Sigmoid colon (tissue), 7 donors: ENCODE measurements around the gene UROD. TPM values are rescaled to one million over a fixed set of nuclear protein-coding genes. Genes with fewer than 3 reads are reported as not detected.

Experiments used
- DNase-seq: peaks from one replicate; pipeline ENCODE4 v3.0.0-alpha.2; 2019
- H3K27ac ChIP-seq, 4 donors: fragments of 200-600 bp; sonication (generic); one replicate each; pipeline ENCODE4 v1.5.1; 2016 to 2019; ENCODE audit warnings: mild to moderate bottlenecking in 1 of 4
- H3K27me3 ChIP-seq, 3 donors: fragments of 200-600 bp; sonication (generic); one replicate each; pipeline ENCODE4 v1.5.1; 2019; ENCODE audit warnings: mild to moderate bottlenecking in 1 of 3
- H3K36me3 ChIP-seq, 4 donors: fragments of 200-600 bp; sonication (generic); one replicate each; pipeline ENCODE4 v1.5.1; 2016 to 2019
- H3K4me1 ChIP-seq, 4 donors: fragments of 200-600 bp; sonication (generic); one replicate each; pipeline ENCODE4 v1.5.1; 2017 to 2019
- H3K4me3 ChIP-seq, 4 donors: fragments of 200-600 bp; sonication (generic); one replicate each; pipeline ENCODE4 v1.5.1; 2017 to 2019; ENCODE audit warnings: mild to moderate bottlenecking in 2 of 4, moderate library complexity in 1 of 4
- H3K9me3 ChIP-seq, 4 donors: fragments of 200-600 bp in 3 of 4; sonication (generic) in 3 of 4; one replicate each; pipeline versions ENCODE4 v1.5.1 to v1.6.1; 2013 to 2019
- EP300 ChIP-seq, 4 donors: sonication (generic); formaldehyde crosslinking; IDR thresholded peaks; one replicate each; pipeline ENCODE4 v1.6.1; 2017; ENCODE audit warnings: antibody characterized with exemption in 4 of 4
- POLR2A ChIP-seq, 2 donors: fragments of 450-650 bp; IDR thresholded peaks; one replicate each; pipeline ENCODE4 v1.6.1; 2016; ENCODE audit warnings: antibody characterized with exemption in 2 of 2, mild to moderate bottlenecking in 2 of 2, moderate library complexity in 2 of 2
- POLR2AphosphoS5 ChIP-seq, 4 donors: sonication (generic); formaldehyde crosslinking; IDR thresholded peaks; one replicate each; pipeline ENCODE4 v1.6.1; 2017; ENCODE audit warnings: antibody characterized with exemption in 4 of 4
- WGBS, 2 donors: extraction: QIAGEN DNeasy Blood & Tissue Kit; methylation state at CpG; one replicate each; pipeline ENCODE4 v1.1.7; 2013; 5-methylcytosine and 5-hydroxymethylcytosine counted together
- intact Hi-C: fragments of 100-400 bp; cut with DNase I; formaldehyde crosslinking; loops from one replicate; pipeline ENCODE4 v1.15.1; 2023
- polyA plus RNA-seq, 3 donors: library from polyadenylated mRNA; stranded (reverse); fragments of 200-250 nt; gene quantifications; one replicate each; pipeline ENCODE4 v1.2.3, GENCODE V29; 2013
- total RNA-seq, 4 donors: library from RNA; depleted of rRNA; stranded (reverse); fragments of >200 nt; gene quantifications; one replicate each; pipeline ENCODE4 v1.1.0, GENCODE V29; 2016
- TF ChIP-seq, protein P1 (sequence below), 4 experiments: fragments of 450-650 bp in 3 of 4; fragments of 200-600 bp in 1 of 4; IDR thresholded peaks; one replicate each; pipeline ENCODE4 v1.5.1; 2016 to 2019; ENCODE audit warnings: antibody characterized with exemption in 4 of 4, mild to moderate bottlenecking in 3 of 4, moderate library complexity in 2 of 4
- donor health status: healthy with polysubstance abuse.
- donor health status: Bipolar disorder and iron deficiency.
- donor health status: healthy.

UROD gene
- total and polyA plus RNA-seq, 7 donors = 58.5 to 99.2 (median 73.8) TPM

DNA sequence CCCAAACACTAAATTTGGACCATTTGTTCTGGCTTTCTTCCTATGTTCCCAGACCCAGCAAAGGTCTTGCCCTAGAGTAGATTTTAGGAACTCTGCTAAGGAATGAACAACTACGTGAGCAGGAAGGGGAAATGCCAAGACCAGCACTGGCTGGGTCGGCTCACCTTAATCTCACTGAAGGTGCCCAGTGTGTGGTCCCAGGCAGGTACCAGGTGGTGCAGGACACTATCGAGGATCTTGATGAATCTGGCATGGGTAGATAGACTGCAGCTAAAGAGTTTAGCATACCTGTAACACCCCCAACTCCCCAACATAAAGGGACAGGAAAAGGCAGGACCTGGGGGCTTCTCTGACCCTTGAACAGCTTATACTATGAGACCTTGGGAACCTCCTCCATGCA, 4.0 kb upstream of the UROD start:
- intact Hi-C loops = no loop called here
- H3K36me3 ChIP-seq = peaks cover 47 to 64% (median 63%) of the 10 kb centered on the region in 4 donors

DNA sequence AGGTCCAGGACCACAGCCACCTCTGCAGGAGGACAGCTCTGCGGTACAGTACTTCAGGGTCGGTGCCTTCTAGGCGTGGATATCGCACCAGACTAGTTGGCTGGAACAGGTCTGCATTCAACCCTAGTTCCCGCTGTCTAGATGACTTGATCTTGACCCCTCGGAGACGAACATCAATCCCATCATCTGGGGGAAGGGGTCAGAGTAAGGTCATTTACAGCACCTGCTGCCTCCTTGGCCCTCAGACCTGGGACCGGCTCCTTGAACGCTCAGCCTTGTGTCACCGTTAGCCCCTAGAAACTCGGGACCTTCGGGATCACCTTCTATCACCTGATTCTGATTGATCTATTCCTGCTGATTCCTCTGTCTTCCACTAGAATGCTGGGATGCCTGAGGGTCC, 3.5 kb upstream of the UROD start:
- intact Hi-C loops = no loop called here
- Histone ChIP-seq H3K4me1 (peaks cover 0 to 40% (median 35%) of the 10 kb centered on the region in 4 donors), H3K9me3 (no peaks in the 10 kb centered on the region), H3K36me3 (peaks cover 47 to 60% (median 58%) of the 10 kb centered on the region in 4 donors), H3K4me3 (no peak overlapping the region), H3K27me3 (no peaks in the 10 kb centered on the region), H3K27ac (no peak overlapping the region)
- 95% methylated on average over 12 of the region's 12 CpGs for WGBS, 2 donors
- no peak for DNase-seq
- TF ChIP-seq EP300 (IDR thresholded peaks at IDR 0.05) = no peak
- TF ChIP-seq POLR2AphosphoS5 (IDR thresholded peaks at IDR 0.05) = no peak
- TF ChIP-seq POLR2A (IDR thresholded peaks at IDR 0.05) = no peak
- TF ChIP-seq, protein P1, sequence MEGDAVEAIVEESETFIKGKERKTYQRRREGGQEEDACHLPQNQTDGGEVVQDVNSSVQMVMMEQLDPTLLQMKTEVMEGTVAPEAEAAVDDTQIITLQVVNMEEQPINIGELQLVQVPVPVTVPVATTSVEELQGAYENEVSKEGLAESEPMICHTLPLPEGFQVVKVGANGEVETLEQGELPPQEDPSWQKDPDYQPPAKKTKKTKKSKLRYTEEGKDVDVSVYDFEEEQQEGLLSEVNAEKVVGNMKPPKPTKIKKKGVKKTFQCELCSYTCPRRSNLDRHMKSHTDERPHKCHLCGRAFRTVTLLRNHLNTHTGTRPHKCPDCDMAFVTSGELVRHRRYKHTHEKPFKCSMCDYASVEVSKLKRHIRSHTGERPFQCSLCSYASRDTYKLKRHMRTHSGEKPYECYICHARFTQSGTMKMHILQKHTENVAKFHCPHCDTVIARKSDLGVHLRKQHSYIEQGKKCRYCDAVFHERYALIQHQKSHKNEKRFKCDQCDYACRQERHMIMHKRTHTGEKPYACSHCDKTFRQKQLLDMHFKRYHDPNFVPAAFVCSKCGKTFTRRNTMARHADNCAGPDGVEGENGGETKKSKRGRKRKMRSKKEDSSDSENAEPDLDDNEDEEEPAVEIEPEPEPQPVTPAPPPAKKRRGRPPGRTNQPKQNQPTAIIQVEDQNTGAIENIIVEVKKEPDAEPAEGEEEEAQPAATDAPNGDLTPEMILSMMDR (IDR thresholded peaks at IDR 0.05) = no peak

More for the DNA sequence above, 4.0 kb upstream of the UROD start:
- Histone ChIP-seq H3K27me3 (no peaks in the 10 kb centered on the region), H3K4me3 (no peak overlapping the region), H3K27ac (no peak overlapping the region), H3K4me1 (peaks cover 0 to 36% (median 31%) of the 10 kb centered on the region in 4 donors), H3K9me3 (no peaks in the 10 kb centered on the region)
- TF ChIP-seq, protein P1 (IDR thresholded peaks at IDR 0.05) = no peak
- TF ChIP-seq POLR2A (IDR thresholded peaks at IDR 0.05) = no peak
- WGBS, 2 donors = 92 to 94% methylated on average over 3 of the region's 3 CpGs
- no peak for DNase-seq

DNA sequence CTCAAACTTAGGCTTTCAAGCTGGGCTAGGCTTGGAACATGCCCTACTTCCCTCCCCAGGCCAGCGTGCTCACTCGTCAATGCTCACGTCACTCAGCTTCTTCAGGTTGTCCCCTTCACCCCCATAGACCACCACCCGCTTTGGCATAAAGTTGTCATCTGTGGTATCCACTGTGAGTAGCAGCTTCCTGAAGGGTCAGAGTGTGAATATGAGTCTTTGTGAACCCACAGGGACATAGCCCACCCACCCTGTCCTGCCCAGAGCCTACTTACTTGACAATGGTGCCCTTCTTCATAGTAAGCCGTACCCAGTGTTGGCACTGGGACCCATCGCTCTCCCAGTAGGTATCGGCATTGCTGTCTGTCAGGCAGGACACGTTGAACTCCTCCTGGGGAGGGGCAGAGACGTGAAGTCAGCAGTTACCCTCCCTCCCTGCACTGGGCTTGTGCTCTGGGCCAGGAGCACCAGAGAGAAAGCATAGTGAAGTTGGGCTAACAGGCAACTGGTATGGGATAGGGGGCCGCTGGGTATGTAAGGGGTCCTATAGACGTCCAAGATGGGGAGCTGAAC, 2.7 kb upstream of the UROD start:
- peaks cover 44 to 57% (median 50%) of the 10 kb centered on the region in 4 donors for H3K36me3 ChIP-seq
- H3K9me3 ChIP-seq = no peaks in the 10 kb centered on the region
- peak overlapping the region in 3 of 4 donors; percentile 67 to 100 (median 98) for H3K4me3 ChIP-seq
- 95 to 96% methylated on average over 11 of the region's 11 CpGs for WGBS, 2 donors
- DNase-seq = no peak
- no peak for TF ChIP-seq POLR2A (IDR thresholded peaks at IDR 0.05)
- TF ChIP-seq EP300 (IDR thresholded peaks at IDR 0.05) = no peak
- TF ChIP-seq POLR2AphosphoS5 (IDR thresholded peaks at IDR 0.05) = no peak
- TF ChIP-seq, protein P1 (IDR thresholded peaks at IDR 0.05) = no peak
- H3K27ac ChIP-seq = no peak overlapping the region
- H3K4me1 ChIP-seq = peaks cover 3 to 48% (median 44%) of the 10 kb centered on the region in 4 donors
- intact Hi-C loops = no loop called here
- no peaks in the 10 kb centered on the region for H3K27me3 ChIP-seq

DNA sequence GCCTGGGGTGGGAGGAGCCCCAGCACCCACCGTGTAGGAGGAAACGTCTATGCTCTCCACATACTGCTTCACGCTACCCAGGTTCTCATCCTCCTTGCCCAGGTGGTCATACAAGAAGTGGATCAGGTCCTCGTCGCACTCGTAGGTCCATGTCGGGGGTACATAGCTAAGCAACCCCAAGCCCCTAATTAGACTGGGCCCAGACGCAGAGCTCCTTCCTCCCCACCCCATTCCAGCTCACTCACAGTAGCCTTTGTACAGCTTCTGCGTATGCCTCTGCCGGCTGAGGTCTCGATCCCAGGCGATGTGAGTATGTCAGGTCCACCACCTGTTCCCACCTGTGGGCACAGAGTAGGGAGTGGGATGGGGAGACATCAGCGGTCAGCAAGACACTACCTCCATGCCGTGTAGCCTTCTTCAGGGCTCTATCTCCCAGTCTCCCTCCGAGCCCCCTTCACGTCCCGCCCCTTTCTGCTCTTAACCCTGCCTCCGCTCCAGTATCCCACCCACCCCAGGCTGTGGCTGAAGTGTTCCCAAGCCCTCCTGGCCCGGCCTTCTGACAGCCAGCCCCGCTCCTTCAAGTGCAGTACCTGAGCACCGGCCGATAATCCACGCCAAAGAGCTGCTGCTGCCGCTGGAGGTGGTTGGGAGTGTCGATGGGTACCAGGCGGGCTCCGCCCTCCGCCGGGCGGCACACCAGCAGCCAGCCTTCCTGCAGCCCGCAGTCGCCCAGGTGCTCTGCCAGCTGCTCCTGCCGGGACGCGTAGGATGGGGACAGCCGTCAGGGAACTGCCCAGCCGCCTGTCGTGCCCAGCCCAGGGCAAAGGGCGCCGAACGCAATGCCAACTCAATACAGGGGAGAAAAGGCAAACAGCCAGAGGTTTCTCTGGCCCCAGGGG, 1.8 kb upstream of the UROD start:
- intact Hi-C loops = loop anchor here (5.0 to 10.0 kb wide), 6 partner anchors 168 to 677 kb away; partner anchors contain the start of genes BEST4, GPBP1L1, NASP and PTCH2
- no peaks in the 10 kb centered on the region for H3K9me3 ChIP-seq
- no peaks in the 10 kb centered on the region for H3K27me3 ChIP-seq
- 17 to 24% methylated on average over 41 of the region's 41 CpGs for WGBS, 2 donors
- no peak for DNase-seq
- H3K36me3 ChIP-seq = peaks cover 41 to 54% (median 44%) of the 10 kb centered on the region in 4 donors
- peaks cover 3 to 54% (median 50%) of the 10 kb centered on the region in 4 donors for H3K4me1 ChIP-seq
- peak overlapping the region; percentile 78 to 94 (median 85) for H3K27ac ChIP-seq
- peak overlapping the region; percentile 65 to 100 (median 82) for H3K4me3 ChIP-seq
- TF ChIP-seq POLR2AphosphoS5 (IDR thresholded peaks at IDR 0.05) = no peak
- no peak for TF ChIP-seq EP300 (IDR thresholded peaks at IDR 0.05)
- TF ChIP-seq POLR2A (IDR thresholded peaks at IDR 0.05) = no peak
- TF ChIP-seq, protein P1 (IDR thresholded peaks at IDR 0.05) = no peak
